ENCODE data around the gene EPO.
"Not testable (repeated sequence)": the region's sequence is repeated elsewhere in the genome, so short reads cannot be mapped to it uniquely, and the experiment has no call there.

The EPO gene

DNA sequence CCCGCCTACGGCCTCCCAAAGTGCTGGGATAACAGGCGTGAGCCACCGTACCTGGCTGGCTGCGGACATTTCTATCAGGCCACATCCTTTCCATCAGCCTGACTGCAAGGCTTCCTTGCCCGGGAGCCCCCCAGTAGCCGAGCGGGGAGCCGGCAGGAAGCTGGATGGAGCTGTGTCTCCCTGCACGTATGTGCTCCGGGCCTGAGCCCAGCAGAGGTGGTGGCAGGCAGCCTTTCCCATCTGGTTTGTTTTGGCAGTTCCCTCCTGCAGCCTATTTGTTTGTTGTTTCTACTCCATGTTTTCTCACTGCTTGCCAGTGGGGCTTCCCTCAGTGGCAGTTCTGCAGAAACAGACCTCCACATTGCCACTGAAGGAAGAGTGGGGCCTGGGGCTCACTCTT, 8.9 kb upstream of the EPO start:
- H3K9me3 ChIP-seq (ENCODE audit: insufficient read depth, low read depth, low read length): no peaks in the 10 kb centered on the region
- no peaks in the 10 kb centered on the region for H3K27me3 ChIP-seq (ENCODE audit: insufficient read depth, low read length)
- no peak overlapping the region for H3K27ac ChIP-seq (ENCODE audit: low read length)
- H3K4me1 ChIP-seq (ENCODE audit: insufficient read depth, low read length): peaks cover 5% of the 10 kb centered on the region; the same call in 1 of the 2 replicates
- no peak overlapping the region for H3K9ac ChIP-seq (ENCODE audit: low read depth, low read length)
- no peak overlapping the region for H3K4me3 ChIP-seq (ENCODE audit: low read length)
- peaks cover 18% of the 10 kb centered on the region for H3K36me3 ChIP-seq (ENCODE audit: insufficient read depth, low read depth, low read length)

DNA sequence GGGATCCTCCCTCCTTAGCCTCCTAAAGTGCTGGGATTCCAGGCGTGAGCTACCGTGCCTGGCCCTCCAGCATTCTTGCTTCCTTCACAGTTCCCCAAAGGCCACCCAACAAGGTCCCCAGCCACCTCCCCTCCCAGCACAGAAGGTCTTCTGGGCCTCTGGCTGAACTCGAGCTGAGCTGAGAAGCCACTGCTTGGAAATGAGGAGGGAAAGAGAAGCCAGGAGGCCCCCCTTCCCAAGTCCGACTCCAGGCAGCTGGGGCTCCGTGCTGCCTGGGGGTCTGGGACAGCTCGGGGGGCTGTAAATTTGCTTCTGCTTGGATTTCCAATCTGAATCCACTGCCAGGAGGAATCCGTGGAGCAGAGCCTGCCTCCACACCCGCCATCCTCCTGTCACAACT, 5.5 kb upstream of the EPO start:
- H3K9me3 ChIP-seq (ENCODE audit: insufficient read depth, low read depth, low read length): no peaks in the 10 kb centered on the region
- no peak overlapping the region for H3K4me3 ChIP-seq (ENCODE audit: low read length)
- H3K27ac ChIP-seq (ENCODE audit: low read length): no peak overlapping the region
- peaks cover 8% of the 10 kb centered on the region for H3K27me3 ChIP-seq (ENCODE audit: insufficient read depth, low read length)
- H3K9ac ChIP-seq (ENCODE audit: low read depth, low read length): no peak overlapping the region
- H3K4me1 ChIP-seq (ENCODE audit: insufficient read depth, low read length): no peaks in the 10 kb centered on the region
- no peaks in the 10 kb centered on the region for H3K36me3 ChIP-seq (ENCODE audit: insufficient read depth, low read depth, low read length)

DNA sequence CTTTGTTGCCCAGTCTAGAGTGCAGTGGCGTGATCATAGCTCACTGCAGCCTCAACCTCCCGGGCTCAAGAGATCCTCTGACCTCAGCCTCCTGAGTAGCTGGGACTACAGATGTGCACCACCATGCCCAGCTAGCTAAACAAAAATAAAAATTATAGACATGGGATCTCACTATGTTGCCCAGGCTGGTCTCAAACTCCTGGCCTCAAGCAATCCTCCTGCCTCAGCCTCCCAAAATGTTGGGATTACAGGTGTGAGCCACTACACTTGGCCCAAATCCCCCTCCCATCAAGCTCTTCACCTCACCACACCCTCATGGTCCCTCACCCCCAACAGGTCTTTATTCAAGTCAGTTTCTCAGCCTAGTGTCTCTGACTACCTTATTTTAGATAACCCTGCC, 3.2 kb upstream of the EPO start:
- not testable (repeated sequence) for H3K9me3 ChIP-seq (ENCODE audit: insufficient read depth, low read depth, low read length); H3K27ac ChIP-seq (ENCODE audit: low read length); H3K4me1 ChIP-seq (ENCODE audit: insufficient read depth, low read length); H3K36me3 ChIP-seq (ENCODE audit: insufficient read depth, low read depth, low read length); H3K9ac ChIP-seq (ENCODE audit: low read depth, low read length); H3K4me3 ChIP-seq (ENCODE audit: low read length)
- peaks cover 32% of the 10 kb centered on the region for H3K27me3 ChIP-seq (ENCODE audit: insufficient read depth, low read length)

DNA sequence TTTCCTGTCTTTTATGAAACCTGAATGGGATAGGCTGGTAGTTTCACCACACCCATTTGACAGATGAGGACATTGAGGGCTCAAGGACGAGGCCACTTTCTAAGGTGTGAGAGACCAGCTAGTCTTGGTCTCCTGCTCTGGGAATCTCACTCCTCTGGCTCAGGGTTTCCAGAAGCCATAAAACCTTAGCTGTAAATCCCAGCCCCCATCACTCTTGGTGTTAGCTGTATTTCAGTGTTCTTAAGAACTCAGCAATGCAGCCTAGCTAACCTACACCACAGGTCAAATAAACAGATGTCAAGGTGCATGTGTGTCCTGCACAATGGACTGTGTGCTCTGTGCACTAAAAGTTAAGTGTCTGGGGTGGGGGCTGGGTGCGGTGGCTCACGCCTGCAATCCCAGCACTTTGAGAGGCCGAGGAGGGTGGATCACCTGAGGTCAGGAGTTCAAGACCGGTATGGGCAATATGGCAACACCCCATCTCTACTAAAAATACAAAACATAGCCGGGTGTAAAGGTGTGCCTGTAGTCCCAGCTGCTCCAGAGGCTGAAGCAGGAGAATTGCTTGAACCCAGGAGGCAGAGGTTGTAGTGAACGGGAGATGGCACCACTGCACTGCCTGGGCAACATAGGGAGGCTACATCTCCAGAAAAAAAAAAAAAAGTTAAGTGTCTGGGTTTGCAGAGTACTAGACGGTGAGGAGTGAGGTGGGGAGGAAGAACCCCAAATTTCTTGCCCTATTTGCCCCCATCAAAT, 567 bp upstream of the EPO start:
- Histone ChIP-seq H3K4me1 (ENCODE audit: insufficient read depth, low read length) (no peaks in the 10 kb centered on the region), H3K36me3 (ENCODE audit: insufficient read depth, low read depth, low read length) (no peaks in the 10 kb centered on the region), H3K4me3 (ENCODE audit: low read length) (peak overlapping the region; percentile 61), H3K9ac (ENCODE audit: low read depth, low read length) (no peak overlapping the region), H3K9me3 (ENCODE audit: insufficient read depth, low read depth, low read length) (no peaks in the 10 kb centered on the region), H3K27ac (ENCODE audit: low read length) (no peak overlapping the region), H3K27me3 (ENCODE audit: insufficient read depth, low read length) (peaks cover 51% of the 10 kb centered on the region)

DNA sequence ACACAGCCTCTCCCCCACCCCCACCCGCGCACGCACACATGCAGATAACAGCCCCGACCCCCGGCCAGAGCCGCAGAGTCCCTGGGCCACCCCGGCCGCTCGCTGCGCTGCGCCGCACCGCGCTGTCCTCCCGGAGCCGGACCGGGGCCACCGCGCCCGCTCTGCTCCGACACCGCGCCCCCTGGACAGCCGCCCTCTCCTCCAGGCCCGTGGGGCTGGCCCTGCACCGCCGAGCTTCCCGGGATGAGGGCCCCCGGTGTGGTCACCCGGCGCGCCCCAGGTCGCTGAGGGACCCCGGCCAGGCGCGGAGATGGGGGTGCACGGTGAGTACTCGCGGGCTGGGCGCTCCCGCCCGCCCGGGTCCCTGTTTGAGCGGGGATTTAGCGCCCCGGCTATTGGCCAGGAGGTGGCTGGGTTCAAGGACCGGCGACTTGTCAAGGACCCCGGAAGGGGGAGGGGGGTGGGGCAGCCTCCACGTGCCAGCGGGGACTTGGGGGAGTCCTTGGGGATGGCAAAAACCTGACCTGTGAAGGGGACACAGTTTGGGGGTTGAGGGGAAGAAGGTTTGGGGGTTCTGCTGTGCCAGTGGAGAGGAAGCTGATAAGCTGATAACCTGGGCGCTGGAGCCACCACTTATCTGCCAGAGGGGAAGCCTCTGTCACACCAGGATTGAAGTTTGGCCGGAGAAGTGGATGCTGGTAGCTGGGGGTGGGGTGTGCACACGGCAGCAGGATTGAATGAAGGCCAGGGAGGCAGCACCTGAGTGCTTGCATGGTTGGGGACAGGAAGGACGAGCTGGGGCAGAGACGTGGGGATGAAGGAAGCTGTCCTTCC, 620 bp downstream of the EPO start:
- Histone ChIP-seq H3K36me3 (ENCODE audit: insufficient read depth, low read depth, low read length) (no peaks in the 10 kb centered on the region), H3K9ac (ENCODE audit: low read depth, low read length) (no peak overlapping the region), H3K4me3 (ENCODE audit: low read length) (peak overlapping the region; percentile 61; the same call in 1 of the 2 replicates), H3K27ac (ENCODE audit: low read length) (no peak overlapping the region), H3K27me3 (ENCODE audit: insufficient read depth, low read length) (peaks cover 51% of the 10 kb centered on the region), H3K4me1 (ENCODE audit: insufficient read depth, low read length) (no peaks in the 10 kb centered on the region), H3K9me3 (ENCODE audit: insufficient read depth, low read depth, low read length) (no peaks in the 10 kb centered on the region)

DNA sequence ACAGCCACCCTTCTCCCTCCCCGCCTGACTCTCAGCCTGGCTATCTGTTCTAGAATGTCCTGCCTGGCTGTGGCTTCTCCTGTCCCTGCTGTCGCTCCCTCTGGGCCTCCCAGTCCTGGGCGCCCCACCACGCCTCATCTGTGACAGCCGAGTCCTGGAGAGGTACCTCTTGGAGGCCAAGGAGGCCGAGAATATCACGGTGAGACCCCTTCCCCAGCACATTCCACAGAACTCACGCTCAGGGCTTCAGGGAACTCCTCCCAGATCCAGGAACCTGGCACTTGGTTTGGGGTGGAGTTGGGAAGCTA, 1.2 kb downstream of the EPO start:
- Histone ChIP-seq H3K9me3 (ENCODE audit: insufficient read depth, low read depth, low read length) (no peaks in the 10 kb centered on the region), H3K27me3 (ENCODE audit: insufficient read depth, low read length) (peaks cover 51% of the 10 kb centered on the region), H3K36me3 (ENCODE audit: insufficient read depth, low read depth, low read length) (no peaks in the 10 kb centered on the region), H3K4me1 (ENCODE audit: insufficient read depth, low read length) (no peaks in the 10 kb centered on the region), H3K27ac (ENCODE audit: low read length) (no peak overlapping the region), H3K9ac (ENCODE audit: low read depth, low read length) (no peak overlapping the region), H3K4me3 (ENCODE audit: low read length) (no peak overlapping the region)

DNA sequence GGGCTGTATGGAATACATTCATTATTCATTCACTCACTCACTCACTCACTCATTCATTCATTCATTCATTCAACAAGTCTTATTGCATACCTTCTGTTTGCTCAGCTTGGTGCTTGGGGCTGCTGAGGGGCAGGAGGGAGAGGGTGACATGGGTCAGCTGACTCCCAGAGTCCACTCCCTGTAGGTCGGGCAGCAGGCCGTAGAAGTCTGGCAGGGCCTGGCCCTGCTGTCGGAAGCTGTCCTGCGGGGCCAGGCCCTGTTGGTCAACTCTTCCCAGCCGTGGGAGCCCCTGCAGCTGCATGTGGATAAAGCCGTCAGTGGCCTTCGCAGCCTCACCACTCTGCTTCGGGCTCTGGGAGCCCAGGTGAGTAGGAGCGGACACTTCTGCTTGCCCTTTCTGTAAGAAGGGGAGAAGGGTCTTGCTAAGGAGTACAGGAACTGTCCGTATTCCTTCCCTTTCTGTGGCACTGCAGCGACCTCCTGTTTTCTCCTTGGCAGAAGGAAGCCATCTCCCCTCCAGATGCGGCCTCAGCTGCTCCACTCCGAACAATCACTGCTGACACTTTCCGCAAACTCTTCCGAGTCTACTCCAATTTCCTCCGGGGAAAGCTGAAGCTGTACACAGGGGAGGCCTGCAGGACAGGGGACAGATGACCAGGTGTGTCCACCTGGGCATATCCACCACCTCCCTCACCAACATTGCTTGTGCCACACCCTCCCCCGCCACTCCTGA, 2.4 kb downstream of the EPO start:
- H3K4me3 ChIP-seq (ENCODE audit: low read length): no peak overlapping the region
- H3K36me3 ChIP-seq (ENCODE audit: insufficient read depth, low read depth, low read length): no peaks in the 10 kb centered on the region
- H3K27ac ChIP-seq (ENCODE audit: low read length): no peak overlapping the region
- H3K4me1 ChIP-seq (ENCODE audit: insufficient read depth, low read length): no peaks in the 10 kb centered on the region
- H3K9ac ChIP-seq (ENCODE audit: low read depth, low read length): no peak overlapping the region
- no peaks in the 10 kb centered on the region for H3K9me3 ChIP-seq (ENCODE audit: insufficient read depth, low read depth, low read length)
- peaks cover 51% of the 10 kb centered on the region for H3K27me3 ChIP-seq (ENCODE audit: insufficient read depth, low read length)

DNA sequence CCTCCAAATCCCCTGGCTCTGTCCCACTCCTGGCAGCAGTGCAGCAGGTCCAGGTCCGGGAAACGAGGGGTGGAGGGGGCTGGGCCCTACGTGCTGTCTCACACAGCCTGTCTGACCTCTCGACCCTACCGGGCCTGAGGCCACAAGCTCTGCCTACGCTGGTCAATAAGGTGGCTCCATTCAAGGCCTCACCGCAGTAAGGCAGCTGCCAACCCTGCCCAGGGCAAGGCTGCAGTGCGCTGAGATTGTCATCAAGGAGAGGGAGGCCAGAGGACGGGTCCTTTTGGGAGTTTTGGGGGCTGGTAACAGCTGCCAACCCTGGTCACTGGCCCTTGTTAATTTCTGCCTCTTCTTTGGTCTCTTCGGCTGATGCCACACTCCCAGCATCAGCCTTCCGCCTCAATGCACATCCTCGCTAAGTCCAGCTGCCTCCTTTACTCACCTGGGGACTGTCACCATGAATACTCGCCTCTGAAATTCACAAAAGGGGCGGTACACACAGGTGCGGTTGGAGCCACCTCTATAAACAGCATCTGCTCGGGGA, 3.5 kb downstream of the EPO start:
- Histone ChIP-seq H3K36me3 (ENCODE audit: insufficient read depth, low read depth, low read length) (no peaks in the 10 kb centered on the region), H3K4me1 (ENCODE audit: insufficient read depth, low read length) (no peaks in the 10 kb centered on the region), H3K27ac (ENCODE audit: low read length) (no peak overlapping the region), H3K27me3 (ENCODE audit: insufficient read depth, low read length) (peaks cover 51% of the 10 kb centered on the region), H3K4me3 (ENCODE audit: low read length) (no peak overlapping the region), H3K9ac (ENCODE audit: low read depth, low read length) (no peak overlapping the region), H3K9me3 (ENCODE audit: insufficient read depth, low read depth, low read length) (no peaks in the 10 kb centered on the region)

DNA sequence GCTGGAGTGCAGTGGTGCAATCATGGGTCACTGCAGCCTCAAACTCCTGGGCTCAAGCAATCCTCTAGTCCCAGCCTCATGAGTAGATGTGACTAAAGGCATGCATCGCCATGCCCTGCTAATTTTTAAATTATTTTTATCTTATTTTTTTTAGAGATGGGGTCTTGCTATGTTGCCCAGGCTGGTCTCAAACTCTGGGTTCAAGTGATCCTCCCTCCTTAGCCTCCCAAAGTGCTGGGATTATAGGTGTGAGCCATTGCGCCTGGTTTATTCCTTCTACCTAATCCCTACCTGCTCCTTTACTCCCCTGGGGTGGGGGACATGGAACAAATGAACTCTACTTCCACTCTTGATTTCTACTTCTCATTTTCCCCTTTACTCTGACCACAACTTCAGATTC, 4.1 kb downstream of the EPO start:
- peaks cover 47% of the 10 kb centered on the region for H3K27me3 ChIP-seq (ENCODE audit: insufficient read depth, low read length)
- not testable (repeated sequence) for H3K4me3 ChIP-seq (ENCODE audit: low read length); H3K9me3 ChIP-seq (ENCODE audit: insufficient read depth, low read depth, low read length); H3K36me3 ChIP-seq (ENCODE audit: insufficient read depth, low read depth, low read length); H3K9ac ChIP-seq (ENCODE audit: low read depth, low read length); H3K27ac ChIP-seq (ENCODE audit: low read length); H3K4me1 ChIP-seq (ENCODE audit: insufficient read depth, low read length)

DNA sequence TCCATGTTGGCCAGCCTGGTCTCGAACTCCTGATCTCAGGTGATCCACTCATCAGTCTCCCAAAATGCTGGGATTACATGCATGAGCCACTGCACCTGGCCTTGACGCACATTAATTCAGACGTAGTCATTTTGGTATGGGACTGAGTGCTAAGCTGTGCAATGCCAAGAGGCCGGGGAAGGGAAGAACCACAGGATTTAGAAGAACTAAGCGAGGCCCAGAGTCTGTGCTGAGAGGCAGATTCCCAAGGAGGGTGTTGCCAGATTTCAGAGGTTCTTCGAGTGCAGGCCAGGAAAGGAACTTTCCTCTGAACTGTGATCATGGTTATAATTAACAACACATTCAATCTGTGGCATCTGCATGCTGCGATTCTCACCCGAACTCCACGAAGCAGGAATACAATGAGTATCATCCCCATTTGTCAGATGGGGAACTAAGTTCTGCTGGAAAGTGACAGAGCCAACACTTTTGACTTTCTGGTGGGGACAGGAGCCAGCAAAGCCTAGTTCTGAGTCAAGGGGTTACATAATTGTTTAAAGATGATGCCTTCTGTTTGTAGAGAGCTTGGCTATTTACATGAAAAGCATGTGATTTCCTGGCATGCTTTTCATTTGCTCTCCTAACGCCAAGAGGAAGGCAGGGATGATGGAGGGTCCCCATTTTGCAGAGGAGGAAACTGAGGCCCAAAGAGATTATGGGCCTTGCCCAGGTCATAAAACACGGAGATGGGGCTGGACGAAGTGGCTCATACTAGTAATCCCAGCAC, 6.9 kb downstream of the EPO start:
- Histone ChIP-seq H3K27ac (ENCODE audit: low read length) (no peak overlapping the region), H3K36me3 (ENCODE audit: insufficient read depth, low read depth, low read length) (no peaks in the 10 kb centered on the region), H3K9me3 (ENCODE audit: insufficient read depth, low read depth, low read length) (no peaks in the 10 kb centered on the region), H3K27me3 (ENCODE audit: insufficient read depth, low read length) (peaks cover 19% of the 10 kb centered on the region), H3K4me1 (ENCODE audit: insufficient read depth, low read length) (no peaks in the 10 kb centered on the region), H3K4me3 (ENCODE audit: low read length) (no peak overlapping the region), H3K9ac (ENCODE audit: low read depth, low read length) (no peak overlapping the region)

DNA sequence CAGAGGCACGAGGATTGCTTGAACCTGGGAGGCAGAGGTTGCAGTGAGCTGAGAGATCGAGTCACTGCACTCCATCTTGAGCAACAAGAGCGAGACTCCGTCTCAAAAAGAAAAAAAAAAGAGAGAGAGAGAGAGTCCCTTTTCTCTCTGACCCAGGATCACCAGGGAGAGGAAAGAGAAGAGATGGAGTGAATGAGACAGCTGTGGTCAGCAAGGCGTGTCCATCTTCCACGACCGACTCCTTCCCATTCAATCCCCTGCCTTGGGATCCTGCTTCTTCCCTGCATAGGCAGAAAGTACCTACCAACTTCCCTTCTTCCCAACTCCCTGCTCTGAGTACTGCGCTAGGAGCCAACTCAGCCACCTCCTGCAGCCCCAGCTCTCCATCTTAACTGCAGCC, 7.9 kb downstream of the EPO start:
- H3K9me3 ChIP-seq (ENCODE audit: insufficient read depth, low read depth, low read length): no peaks in the 10 kb centered on the region
- H3K4me3 ChIP-seq (ENCODE audit: low read length): no peak overlapping the region
- no peak overlapping the region for H3K9ac ChIP-seq (ENCODE audit: low read depth, low read length)
- no peaks in the 10 kb centered on the region for H3K36me3 ChIP-seq (ENCODE audit: insufficient read depth, low read depth, low read length)
- no peaks in the 10 kb centered on the region for H3K4me1 ChIP-seq (ENCODE audit: insufficient read depth, low read length)
- peaks cover 9% of the 10 kb centered on the region for H3K27me3 ChIP-seq (ENCODE audit: insufficient read depth, low read length)
- no peak overlapping the region for H3K27ac ChIP-seq (ENCODE audit: low read length)
